GM21423 (cell line): ENCODE measurements around the gene SAMHD1.
"Not testable (repeated sequence)": the region's sequence is repeated elsewhere in the genome, so short reads cannot be mapped to it uniquely, and the experiment has no call there.

Experiments
- ATAC-seq: cut with Tn5 transposase; IDR thresholded peaks from one replicate; pipeline ENCODE4 v1.9.1; 2021; ENCODE audit warnings: mild to moderate bottlenecking, moderate library complexity; ENCODE audit not compliant: unreplicated experiment

The SAMHD1 gene

DNA sequence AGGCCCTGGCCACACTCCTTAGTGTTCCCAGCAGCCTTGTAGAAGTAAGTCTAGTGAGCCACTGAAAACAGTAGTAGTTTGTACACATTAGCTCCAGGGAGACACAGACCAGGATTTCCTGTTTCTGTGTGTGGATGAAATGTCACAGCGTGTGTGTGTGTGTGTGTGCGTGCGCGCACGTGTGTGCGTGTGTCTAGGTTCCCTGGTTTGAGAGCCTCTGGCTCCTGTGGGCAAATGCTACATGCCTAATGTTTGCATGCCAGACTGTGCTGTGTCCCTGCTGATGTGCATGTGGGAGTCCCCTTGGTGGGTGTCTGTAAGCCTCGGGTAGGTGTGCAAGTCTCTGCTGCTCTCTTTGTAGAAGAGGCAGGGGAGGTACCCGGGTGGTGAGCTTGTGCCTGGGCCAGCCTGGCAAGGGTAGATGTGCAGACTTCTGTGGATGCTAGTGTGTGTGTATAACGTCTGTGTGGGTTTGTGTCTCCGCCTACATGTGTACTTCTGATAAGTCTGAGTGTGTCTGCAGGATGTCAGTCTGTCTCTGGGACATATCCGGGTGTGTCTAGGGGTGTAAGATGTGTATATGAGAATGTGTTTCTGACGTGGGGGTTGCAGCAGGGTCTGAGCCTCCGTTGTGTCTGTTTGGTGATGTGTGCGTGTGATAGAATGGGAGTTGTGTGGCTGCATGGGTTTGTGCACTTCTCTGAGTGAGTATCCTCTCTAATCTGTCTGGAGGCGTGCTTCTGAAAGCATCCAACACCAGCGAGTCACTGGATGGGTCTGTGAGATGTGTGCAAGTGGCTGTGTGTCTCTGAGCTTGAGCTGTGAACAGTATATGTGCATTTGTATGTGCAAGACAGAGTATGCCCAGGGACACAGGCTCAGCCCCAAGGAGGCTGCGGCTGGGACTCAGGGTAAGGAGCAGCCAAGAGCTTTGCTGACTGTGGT, 94.5 kb downstream of the SAMHD1 start:
- ATAC-seq: no peak

- ATAC-seq: no peak
Measured at GRCh38 chr20:36856195-36856594, 95.3 kb downstream of the SAMHD1 start.

- no peak for ATAC-seq
Measured at GRCh38 chr20:36855241-36855657, 96.3 kb downstream of the SAMHD1 start.

DNA sequence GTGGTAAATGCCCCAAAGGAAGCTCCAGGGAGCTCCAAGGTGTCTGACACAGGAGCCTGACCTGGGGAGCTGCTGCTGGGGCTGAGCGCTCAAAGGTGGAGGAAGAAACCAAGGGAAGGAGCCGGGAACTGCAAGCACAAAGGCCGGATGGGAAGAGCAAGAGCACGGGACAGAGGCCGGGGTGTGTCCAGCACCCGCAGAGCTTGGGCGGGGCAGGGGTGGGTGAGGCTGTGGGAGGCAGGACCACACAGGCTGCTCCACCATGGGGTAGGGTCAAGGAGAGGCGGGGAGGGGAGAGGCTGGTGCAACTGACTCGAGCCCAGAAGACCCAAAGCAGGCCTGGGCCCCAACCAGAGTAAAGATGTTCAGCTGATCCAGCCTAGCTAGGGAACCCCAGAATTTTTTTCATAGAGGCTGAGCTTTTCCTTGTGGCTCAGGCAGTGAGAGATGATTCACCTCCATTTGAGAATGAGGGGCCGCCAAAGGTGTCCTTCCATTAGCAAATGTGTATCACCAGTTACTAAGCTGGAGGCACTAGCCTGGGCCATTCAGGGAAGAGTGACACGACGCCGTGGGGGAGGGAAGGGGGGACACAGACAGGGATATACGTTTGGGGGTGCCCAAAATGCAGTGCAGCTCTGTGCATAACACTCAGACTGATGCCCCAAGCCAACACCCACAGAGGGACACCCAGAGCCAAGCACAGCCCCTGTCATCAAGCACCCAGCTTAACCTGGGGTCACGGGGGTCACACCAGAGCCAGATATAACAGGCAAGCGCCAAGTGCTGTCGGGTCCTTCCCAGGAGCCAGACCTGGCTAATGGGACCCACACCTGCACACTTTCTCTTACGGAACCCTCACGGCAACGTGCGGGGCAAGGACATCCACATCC, 96.9 kb downstream of the SAMHD1 start:
- no peak for ATAC-seq

- no peak for ATAC-seq
Measured at GRCh38 chr20:36852187-36852586, 99.3 kb downstream of the SAMHD1 start.

- no peak for ATAC-seq
Measured at GRCh38 chr20:36851490-36851889, 100.0 kb downstream of the SAMHD1 start.

GRCh38 chr20:36850759-36851158, 100.7 kb downstream of the SAMHD1 start:
- no peak for ATAC-seq

DNA sequence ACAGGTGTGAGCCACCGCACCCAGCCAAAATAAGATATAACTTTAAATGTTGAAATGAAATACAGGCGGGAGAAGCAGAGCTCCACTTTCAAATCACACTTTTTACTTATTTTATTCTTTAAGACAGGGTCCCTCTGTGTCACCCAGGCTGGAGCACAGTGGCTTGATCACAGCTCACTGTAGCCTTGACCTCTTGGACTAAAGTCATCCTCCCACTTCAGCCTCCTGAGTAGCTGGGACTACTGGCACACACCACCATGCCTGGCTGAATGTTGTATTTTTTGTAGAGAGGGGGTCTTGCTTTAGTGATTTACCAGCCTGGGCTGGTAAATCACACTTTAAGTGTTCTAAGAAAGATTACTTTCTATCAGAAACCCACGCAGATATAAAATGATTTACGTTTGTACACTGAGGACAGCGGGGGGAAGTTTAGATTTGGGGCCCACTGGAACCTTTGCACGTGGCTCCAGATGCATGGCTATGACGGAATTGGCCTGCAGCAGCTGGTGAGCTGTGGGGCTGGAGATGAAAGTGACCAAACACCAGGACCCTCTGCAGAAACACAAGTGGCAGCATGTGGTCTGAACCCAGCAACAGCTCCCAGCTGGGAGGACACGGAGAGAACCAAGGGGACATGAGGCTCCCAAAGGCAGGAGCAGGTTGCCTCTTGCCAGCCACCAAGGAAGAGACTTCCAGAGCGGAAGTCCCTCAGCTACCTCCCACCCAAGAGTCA, 102.0 kb downstream of the SAMHD1 start:
- no peak for ATAC-seq

DNA sequence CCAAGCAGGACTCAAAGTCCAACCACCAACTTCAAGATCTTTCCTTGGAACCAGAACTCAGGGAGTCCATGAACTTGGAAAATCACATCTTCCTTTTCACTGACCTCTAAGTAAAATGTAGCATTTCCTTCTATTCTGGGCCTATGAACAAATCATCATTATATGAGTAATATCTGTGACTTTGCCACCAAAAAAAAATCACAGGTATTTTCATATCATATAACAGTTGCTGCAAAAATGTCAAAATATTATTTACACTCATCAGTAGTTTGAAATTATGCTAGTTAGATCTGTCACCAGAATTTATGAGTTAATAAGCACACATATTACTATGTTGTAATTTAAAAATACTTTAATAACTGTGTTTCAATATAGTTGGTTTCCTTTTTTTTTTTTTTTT, 102.8 kb downstream of the SAMHD1 start:
- no peak for ATAC-seq

DNA sequence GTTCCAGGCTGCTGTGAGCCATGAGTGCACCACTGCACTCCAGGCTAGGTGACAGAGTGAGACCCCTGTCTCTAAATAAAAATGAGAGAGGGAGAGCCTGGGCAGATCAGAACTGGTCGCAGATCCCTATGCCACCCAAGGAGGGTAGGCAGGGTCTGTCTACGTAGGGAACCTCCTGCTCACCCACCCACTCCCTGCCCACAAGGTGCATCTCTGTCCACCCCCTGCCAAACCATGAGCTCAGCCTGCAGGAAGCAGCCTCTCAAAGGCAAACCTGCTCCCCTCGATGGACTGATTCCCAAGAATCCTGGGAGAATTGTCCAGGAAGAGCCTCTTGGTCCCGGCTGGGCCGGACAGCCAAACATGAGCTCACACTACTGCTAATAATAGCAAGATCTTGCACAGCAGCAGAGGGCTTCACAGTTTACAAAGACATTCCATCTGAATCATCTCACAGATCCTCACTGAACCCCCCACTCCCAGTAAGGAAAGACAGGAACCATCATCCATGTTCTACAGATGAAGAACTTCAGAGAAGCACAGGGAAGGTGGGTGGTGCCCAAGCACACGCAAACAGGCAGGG, 103.3 kb downstream of the SAMHD1 start:
- ATAC-seq: no peak

DNA sequence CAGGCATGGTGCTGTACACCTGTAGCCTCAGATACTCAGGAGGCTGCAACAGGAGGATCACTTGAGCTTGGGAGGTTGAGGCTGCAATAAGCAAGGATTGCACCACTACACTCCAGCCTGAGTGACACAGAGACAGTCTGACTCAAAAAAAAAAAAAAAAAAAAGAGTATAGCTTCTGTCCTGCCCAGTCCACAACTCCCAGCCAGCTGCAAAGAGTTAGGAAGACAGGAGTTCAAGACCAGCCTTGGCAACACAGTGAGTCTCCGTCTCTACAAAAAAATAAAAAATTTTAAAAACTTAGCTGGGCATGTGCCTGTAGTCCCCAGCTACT, 103.8 kb downstream of the SAMHD1 start:
- ATAC-seq: no peak

GRCh38 chr20:36847009-36847709, 104.3 kb downstream of the SAMHD1 start:
- ATAC-seq: no peak

DNA sequence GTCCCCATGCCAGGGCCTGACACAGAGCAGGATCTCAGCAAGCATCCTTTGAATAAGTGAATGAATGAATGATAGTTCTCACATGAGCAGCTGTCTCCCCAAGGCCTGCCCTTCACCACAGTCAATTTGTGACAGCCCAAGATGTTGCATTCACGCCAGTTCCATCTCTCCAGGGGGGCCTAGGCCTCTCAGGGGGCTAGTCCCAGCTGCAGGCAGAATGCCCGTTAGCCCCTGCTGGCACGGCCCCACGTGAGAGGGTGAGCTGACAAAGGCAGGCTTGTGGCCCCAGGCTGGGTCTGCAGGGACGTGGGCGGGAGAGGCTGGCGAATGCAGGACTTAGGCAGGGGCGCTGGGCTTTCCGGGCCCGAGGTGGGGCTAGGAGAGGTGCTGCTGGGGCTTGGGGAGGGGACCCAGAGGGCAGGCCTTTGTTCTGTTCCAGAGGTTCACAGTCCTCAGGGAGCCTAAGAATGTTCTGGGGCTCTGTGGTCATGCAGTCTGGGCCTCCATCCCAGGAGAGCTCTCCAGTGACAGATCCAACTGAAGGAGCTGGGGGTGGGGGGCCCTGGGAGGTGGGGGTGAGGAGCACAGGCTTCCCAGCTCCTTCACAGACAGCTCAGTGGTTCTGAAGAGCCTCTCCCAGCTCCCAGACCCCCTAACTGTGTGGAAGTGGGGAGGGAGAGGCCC, 106.1 kb downstream of the SAMHD1 start:
- ATAC-seq: no peak

DNA sequence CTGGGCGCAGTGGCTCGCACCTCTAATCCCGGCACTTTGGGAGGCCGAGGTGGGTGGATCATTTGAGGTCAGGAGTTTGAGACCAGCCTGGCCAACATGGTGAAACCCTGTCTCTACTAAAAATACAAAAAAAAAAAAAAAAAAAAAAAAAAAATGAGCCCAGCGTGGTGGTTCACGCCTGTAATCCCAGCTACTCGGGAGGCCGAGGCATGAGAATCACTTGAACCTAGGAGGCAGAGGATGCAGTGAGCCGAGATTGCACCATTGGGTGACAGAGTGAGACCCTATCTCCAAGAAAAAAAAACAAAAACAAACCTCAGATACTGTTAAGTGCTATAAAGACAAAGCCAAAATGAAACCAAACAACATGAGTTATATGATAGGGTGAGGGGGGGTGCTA, 110.5 kb downstream of the SAMHD1 start:
- ATAC-seq: not testable (repeated sequence)
